CD4-positive, CD25-positive, alpha-beta regulatory T cell (primary cell): Measurements from ENCODE around the gene IL18RAP. TPM values are rescaled to one million over a fixed set of nuclear protein-coding genes. Genes with fewer than 3 reads are reported as not detected.

Experiments used
- ATAC-seq, 2 donors: fragments of 150-1000 bp; cut with Tn5 transposase; one replicate each; pipeline ENCODE4 v1.10.0; 2021; ENCODE audit warnings: low read depth in 2 of 2, moderate number of reproducible peaks in 2 of 2, moderate library complexity in 1 of 2
- DNase-seq, 3 donors: peaks; one replicate each; pipeline versions ENCODE4 v3.0.0 to v3.0.0-alpha.2; 2012 to 2022; ENCODE audit warnings: mixed read lengths in 1 of 3
- H3K27ac ChIP-seq: one replicate; pipeline ENCODE4 v1.7.0; 2013; ENCODE audit warnings: mild to moderate bottlenecking, low read length; ENCODE audit not compliant: insufficient read depth, poor library complexity, severe bottlenecking
- H3K27me3 ChIP-seq: one replicate; pipeline ENCODE4 v1.7.0; 2013; ENCODE audit warnings: low read length; ENCODE audit not compliant: control insufficient read depth, insufficient read depth
- H3K36me3 ChIP-seq: one replicate; pipeline ENCODE4 v1.7.0; 2013; ENCODE audit warnings: mild to moderate bottlenecking, low read length, moderate library complexity; ENCODE audit not compliant: control insufficient read depth, insufficient read depth
- H3K4me1 ChIP-seq: 2 replicates; pipeline ENCODE4 v1.7.0; 2013; ENCODE audit warnings: mild to moderate bottlenecking, low read length; ENCODE audit not compliant: insufficient read depth, control insufficient read depth, poor library complexity, severe bottlenecking
- H3K4me3 ChIP-seq: one replicate; pipeline ENCODE4 v1.7.0; 2013; ENCODE audit warnings: low read depth, mild to moderate bottlenecking, low read length, moderate library complexity
- H3K9me3 ChIP-seq, 2 experiments: 1 replicate in 1 of 2; 2 replicates in 1 of 2; pipeline ENCODE4 v1.7.0; 2013; ENCODE audit warnings: low read length in 2 of 2, mild to moderate bottlenecking in 1 of 2, moderate library complexity in 1 of 2; ENCODE audit not compliant: control insufficient read depth in 2 of 2
- H3K27ac Mint-ChIP-seq, 3 donors: one replicate each; pipeline ENCODE4 v1.8.0; 2020 to 2022; ENCODE audit warnings: mild to moderate bottlenecking in 3 of 3, mixed read lengths in 3 of 3, moderate library complexity in 2 of 3
- H3K27me3 Mint-ChIP-seq: one replicate; pipeline ENCODE4 v1.8.0; 2022; ENCODE audit warnings: mild to moderate bottlenecking, mixed read lengths
- H3K36me3 Mint-ChIP-seq: one replicate; pipeline ENCODE4 v1.8.0; 2020; ENCODE audit warnings: mixed read lengths
- H3K4me1 Mint-ChIP-seq, 4 donors: one replicate each; pipeline ENCODE4 v1.8.0; 2020 to 2022; ENCODE audit warnings: mixed read lengths in 4 of 4, mild to moderate bottlenecking in 1 of 4
- H3K4me3 Mint-ChIP-seq, 4 donors: one replicate each; pipeline ENCODE4 v1.8.0; 2020 to 2022; ENCODE audit warnings: mild to moderate bottlenecking in 4 of 4, mixed read lengths in 4 of 4, moderate library complexity in 3 of 4
- H3K9me3 Mint-ChIP-seq, 7 donors: one replicate each; pipeline ENCODE4 v1.8.0; 2020 to 2022; ENCODE audit warnings: mixed read lengths in 7 of 7, mild to moderate bottlenecking in 3 of 7, moderate library complexity in 2 of 7
- polyA plus RNA-seq, 4 donors: library from polyadenylated mRNA; unstranded; fragments of 300-500 nt; fragmentation: Illumina TruSeq; gene quantifications; one replicate each; pipeline ENCODE4 v1.2.3, GENCODE V29; 2021
- total RNA-seq: library from RNA; stranded (reverse); gene quantifications from one replicate; pipeline ENCODE4 v1.2.3, GENCODE V29; 2022

Gene IL18RAP
- total and polyA plus RNA-seq, 5 donors from 2014 or later = 0.41 to 0.44 TPM; not detected in 3

GRCh38 chr2:102492006-102492405 is 69.0 kb downstream of the IL18RAP start:
- no peak overlapping the region for H3K27ac Mint-ChIP-seq
- DNase-seq = no peak
- peaks cover 0 to 6% of the 10 kb centered on the region in 2 experiments for H3K9me3 ChIP-seq
- peaks cover 35% of the 10 kb centered on the region for H3K27me3 Mint-ChIP-seq
- no peaks in the 10 kb centered on the region for H3K4me1 ChIP-seq
- ATAC-seq = no peak
- H3K4me3 Mint-ChIP-seq = no peak overlapping the region
- H3K36me3 Mint-ChIP-seq = no peaks in the 10 kb centered on the region
- no peaks in the 10 kb centered on the region for H3K36me3 ChIP-seq
- no peak overlapping the region for H3K4me3 ChIP-seq
- H3K27me3 ChIP-seq = peaks cover 16% of the 10 kb centered on the region
- no peak overlapping the region for H3K27ac ChIP-seq
- H3K9me3 Mint-ChIP-seq = peaks cover 0 to 3% (median 0%) of the 10 kb centered on the region in 7 donors
- H3K4me1 Mint-ChIP-seq = peaks cover 0 to 6% (median under 1%) of the 10 kb centered on the region in 4 donors

GRCh38 chr2:102494570-102494969 is 71.6 kb downstream of the IL18RAP start:
- Histone ChIP-seq H3K27me3 (peaks cover 13% of the 10 kb centered on the region), H3K4me1 (no peaks in the 10 kb centered on the region), H3K4me3 (no peak overlapping the region), H3K9me3 (peaks cover 0 to 6% of the 10 kb centered on the region in 2 experiments), H3K36me3 (no peaks in the 10 kb centered on the region), H3K27ac (no peak overlapping the region)
- no peaks in the 10 kb centered on the region for H3K36me3 Mint-ChIP-seq
- no peak overlapping the region for H3K4me3 Mint-ChIP-seq
- H3K27ac Mint-ChIP-seq = no peak overlapping the region
- peaks cover 0 to 2% (median 0%) of the 10 kb centered on the region in 4 donors for H3K4me1 Mint-ChIP-seq
- DNase-seq = no peak
- ATAC-seq = no peak
- peaks cover 32% of the 10 kb centered on the region for H3K27me3 Mint-ChIP-seq
- peaks cover 0 to 3% (median 0%) of the 10 kb centered on the region in 7 donors for H3K9me3 Mint-ChIP-seq

DNA sequence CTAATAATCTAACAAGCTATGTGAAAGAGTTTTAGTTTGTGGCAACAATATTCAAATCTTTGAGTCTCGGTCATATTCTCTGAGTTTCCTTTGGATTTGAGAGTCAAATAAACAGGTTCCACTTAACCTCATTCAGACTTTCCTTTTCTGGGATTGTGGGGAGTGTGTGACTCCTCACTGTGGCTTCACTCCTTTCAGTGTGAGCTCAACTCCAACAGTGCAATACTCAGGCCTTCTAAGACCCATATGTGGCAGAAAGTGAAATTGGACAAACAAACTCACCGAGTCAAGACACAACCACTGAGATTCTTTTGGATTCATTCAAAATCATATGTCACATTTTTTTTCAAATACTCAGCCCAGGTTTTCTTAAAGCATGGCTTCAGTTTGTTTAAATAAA is 75.5 kb downstream of the IL18RAP start:
- ATAC-seq = no peak
- H3K36me3 Mint-ChIP-seq = no peaks in the 10 kb centered on the region

DNA sequence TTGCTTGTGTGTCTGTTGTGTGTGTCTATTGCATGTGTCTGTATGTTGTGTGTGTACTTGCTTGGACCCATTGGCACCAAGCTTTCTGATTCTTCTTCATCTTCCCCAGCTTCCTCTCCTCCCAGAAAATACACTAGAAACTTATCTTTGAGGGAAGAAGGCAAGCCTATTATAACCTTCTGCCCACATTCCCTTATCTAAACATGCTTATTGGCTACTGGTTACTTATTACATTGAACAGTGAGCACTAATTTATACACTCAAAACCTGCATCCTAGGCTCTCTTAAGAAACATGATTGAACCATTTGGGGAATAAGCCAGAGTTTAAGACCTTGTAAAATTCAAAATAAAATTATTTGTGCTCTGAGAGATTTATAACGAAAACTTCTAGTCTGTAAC is 76.6 kb downstream of the IL18RAP start:
- ATAC-seq = no peak
- no peak for DNase-seq
- Mint-ChIP-seq H3K27ac (no peak overlapping the region), H3K27me3 (peaks cover 32% of the 10 kb centered on the region), H3K9me3 (peaks cover 0 to 2% (median 0%) of the 10 kb centered on the region in 7 donors), H3K4me1 (no peaks in the 10 kb centered on the region), H3K36me3 (no peaks in the 10 kb centered on the region), H3K4me3 (no peak overlapping the region)
- Histone ChIP-seq H3K9me3 (no peaks in the 10 kb centered on the region), H3K4me1 (no peaks in the 10 kb centered on the region), H3K27me3 (peaks cover 12% of the 10 kb centered on the region), H3K4me3 (no peak overlapping the region), H3K36me3 (no peaks in the 10 kb centered on the region), H3K27ac (no peak overlapping the region)

More for the DNA sequence above, 75.5 kb downstream of the IL18RAP start:
- Histone ChIP-seq H3K36me3 (no peaks in the 10 kb centered on the region), H3K4me1 (no peaks in the 10 kb centered on the region), H3K9me3 (peaks cover 0 to 6% of the 10 kb centered on the region in 2 experiments), H3K4me3 (no peak overlapping the region), H3K27me3 (peaks cover 12% of the 10 kb centered on the region), H3K27ac (no peak overlapping the region)
- no peaks in the 10 kb centered on the region for H3K4me1 Mint-ChIP-seq
- peaks cover 32% of the 10 kb centered on the region for H3K27me3 Mint-ChIP-seq
- no peak for DNase-seq
- H3K9me3 Mint-ChIP-seq = peaks cover 0 to 3% (median 0%) of the 10 kb centered on the region in 7 donors
- H3K27ac Mint-ChIP-seq = no peak overlapping the region
- H3K4me3 Mint-ChIP-seq = no peak overlapping the region

Other genes with a start within 250 kb of the IL18RAP start
- not detected for gene IL1RL2, start 236.1 kb upstream of the IL18RAP start, total RNA-seq
- gene IL1RL2, start 236.1 kb upstream of the IL18RAP start, polyA plus RNA-seq = not detected
- 0.89 TPM for gene IL1RL1, start 111.6 kb upstream of the IL18RAP start, total RNA-seq
- gene IL1RL1, start 111.6 kb upstream of the IL18RAP start, polyA plus RNA-seq = not detected
- gene IL18R1, start 67.4 kb upstream of the IL18RAP start, total RNA-seq = 19.9 TPM
- 10 to 100 TPM in 2 of 4 donors, 1 to 10 TPM in 2; 6.9 to 12.5 (median 10.0) TPM for gene IL18R1, start 67.4 kb upstream of the IL18RAP start, polyA plus RNA-seq
- not detected for gene SLC9A4, start 50.1 kb downstream of the IL18RAP start, total RNA-seq
- not detected for gene SLC9A4, start 50.1 kb downstream of the IL18RAP start, polyA plus RNA-seq
- gene SLC9A2, start 196.4 kb downstream of the IL18RAP start, total RNA-seq = not detected
- gene SLC9A2, start 196.4 kb downstream of the IL18RAP start, polyA plus RNA-seq = not detected